Fibroblast of the conjunctiva (primary cell): Measurements from ENCODE around the gene OLFML2B.

Source experiments
- DNase-seq: peaks from one replicate; pipeline ENCODE4 v3.0.0-alpha.2; 2010; ENCODE audit warnings: low read depth

The OLFML2B gene

GRCh38 chr1:161978011-161978790 lies 45.5 kb downstream of the OLFML2B start:
- no peak for DNase-seq

GRCh38 chr1:161973924-161974845 lies 49.5 kb downstream of the OLFML2B start:
- no peak for DNase-seq

GRCh38 chr1:161972828-161973227 lies 50.8 kb downstream of the OLFML2B start:
- DNase-seq = no peak

- no peak for DNase-seq
These were observed 53.0 kb downstream of the OLFML2B start for GRCh38 chr1:161970633-161971032.

- DNase-seq = no peak
These were observed 53.6 kb downstream of the OLFML2B start for GRCh38 chr1:161970036-161970435.

GRCh38 chr1:161966067-161966466 lies 57.6 kb downstream of the OLFML2B start:
- no peak for DNase-seq

GRCh38 chr1:161962091-161962887 lies 61.4 kb downstream of the OLFML2B start:
- peak; percentile 63 for DNase-seq

- DNase-seq = no peak
These were observed 65.2 kb downstream of the OLFML2B start for GRCh38 chr1:161958425-161958824.

- no peak for DNase-seq
These were observed 66.7 kb downstream of the OLFML2B start for GRCh38 chr1:161956930-161957329.

- peak; percentile 85 for DNase-seq
These were observed 67.6 kb downstream of the OLFML2B start for GRCh38 chr1:161956097-161956496.

- DNase-seq = no peak
These were observed 68.1 kb downstream of the OLFML2B start for GRCh38 chr1:161955606-161956005.

- no peak for DNase-seq
These were observed 69.2 kb downstream of the OLFML2B start for GRCh38 chr1:161954466-161954865.

- DNase-seq = no peak
These were observed 69.6 kb downstream of the OLFML2B start for GRCh38 chr1:161954050-161954449.

- no peak for DNase-seq
These were observed 70.3 kb downstream of the OLFML2B start for GRCh38 chr1:161953256-161953920.

GRCh38 chr1:161952607-161953172 lies 71.0 kb downstream of the OLFML2B start:
- DNase-seq = no peak

GRCh38 chr1:161951646-161952045 lies 72.0 kb downstream of the OLFML2B start:
- DNase-seq = no peak

- no peak for DNase-seq
These were observed 73.3 kb downstream of the OLFML2B start for GRCh38 chr1:161950377-161950776.

GRCh38 chr1:161949548-161949947 lies 74.1 kb downstream of the OLFML2B start:
- no peak for DNase-seq

- no peak for DNase-seq
These were observed 75.2 kb downstream of the OLFML2B start for GRCh38 chr1:161948435-161948834.

GRCh38 chr1:161946071-161946987 lies 77.3 kb downstream of the OLFML2B start:
- no peak for DNase-seq
